ENCODE data around the gene REV3L. TPM values are rescaled to one million over a fixed set of nuclear protein-coding genes. Genes with fewer than 3 reads are reported as not detected.

Gene REV3L
- total and polyA plus RNA-seq, 2 of the 8 experiments (the other 6 are each of a cell fraction or from before 2014, with no cell fraction given) = 2.1 to 6.6 TPM

DNA sequence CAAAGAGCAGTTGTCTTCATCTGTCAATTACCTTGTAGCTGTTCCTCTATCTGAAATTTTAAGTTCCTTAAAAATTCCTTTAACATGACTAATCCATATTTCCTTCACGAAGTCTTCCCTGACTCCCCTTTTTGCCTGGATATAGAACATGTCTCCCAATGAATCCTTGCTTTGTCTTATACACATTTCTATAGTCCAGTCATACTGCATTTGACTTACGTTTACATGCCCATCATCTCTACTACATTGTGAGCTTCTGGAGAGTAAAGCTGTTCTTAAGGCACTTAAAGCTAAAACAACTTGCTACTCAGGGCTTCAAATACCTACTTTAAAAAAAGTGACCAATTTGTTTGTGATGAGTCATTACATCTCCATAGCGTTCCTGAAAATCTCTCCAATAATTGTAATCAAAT lies 4.9 kb downstream of the REV3L start:
- no peak for FAIRE-seq
- H3K4me2 ChIP-seq (ENCODE audit: insufficient read depth in 1 of 2, low read depth in 2 of 2, low read length in 2 of 2) = no peak overlapping the region
- no peak overlapping the region for H4K91ac ChIP-seq (replicated peaks; ENCODE audit: insufficient read length, low read length)
- peaks cover 4% of the 10 kb centered on the region for H3K23me2 ChIP-seq (ENCODE audit: low read depth, low read length)
- ChIA-PET CTCF (ENCODE audit: partially characterized antibody) (interaction anchor here (0.8 to 1.9 kb wide), 17 partner anchors 13 to 419 kb away, joined by 3 to 16 read pairs (median 3); a partner anchor contains a TSS), POLR2A (ENCODE audit: partially characterized antibody) (interaction anchor here (0.8 to 0.9 kb wide), 2 partner anchors 44 to 125 kb away, joined by 3 to 4 read pairs; no protein-coding TSS in a partner anchor)
- no peak overlapping the region for H2AK5ac ChIP-seq (ENCODE audit: low read depth, low read length)
- H3K36me3 ChIP-seq (ENCODE audit: control insufficient read depth in 2 of 4, insufficient read depth in 4 of 4, low read length in 3 of 4) = no peaks in the 10 kb centered on the region
- H3K79me2 ChIP-seq (ENCODE audit: control insufficient read depth in 1 of 2, insufficient read depth in 2 of 2, low read length in 2 of 2) = peaks cover 0 to 10% of the 10 kb centered on the region in 2 experiments; a peak in 2 of 4 replicates
- H3K14ac ChIP-seq (ENCODE audit: insufficient read length) = no peak overlapping the region
- peaks cover 32 to 74% (median 50%) of the 10 kb centered on the region in 4 experiments for H3K27me3 ChIP-seq (replicated peaks in 1 of 4; ENCODE audit: control insufficient read depth in 3 of 4, extremely low read depth in 1 of 4, insufficient read depth in 3 of 4, low read length in 3 of 4)
- H3K27ac ChIP-seq (ENCODE audit: low read depth, low read length) = no peak overlapping the region
- no peak overlapping the region for H3K4ac ChIP-seq (replicated peaks; ENCODE audit: insufficient read length, low read depth, low read length)
- H2BK12ac ChIP-seq (ENCODE audit: low read depth, low read length) = no peak overlapping the region
- H3K79me1 ChIP-seq (ENCODE audit: low read depth, low read length) = no peaks in the 10 kb centered on the region; the same call in 1 of the 2 replicates
- H3K9me3 ChIP-seq (ENCODE audit: insufficient read depth in 2 of 2, low read depth in 1 of 2, low read length in 1 of 2) = no peaks in the 10 kb centered on the region
- no peak overlapping the region for H4K8ac ChIP-seq (ENCODE audit: extremely low read depth, insufficient read depth, low read length)
- no peak overlapping the region for H3K9ac ChIP-seq (replicated peaks in 1 of 4; ENCODE audit: extremely low read depth in 1 of 4, low read depth in 3 of 4, low read length in 3 of 4)
- H4K5ac ChIP-seq (ENCODE audit: insufficient read length, low read depth, low read length) = no peak overlapping the region
- H2AFZ ChIP-seq (ENCODE audit: low read length) = no peak overlapping the region
- no peak overlapping the region for H3K23ac ChIP-seq (ENCODE audit: insufficient read length)
- H2BK120ac ChIP-seq (replicated peaks; ENCODE audit: low read depth, low read length) = no peak overlapping the region
- no peak overlapping the region for H2BK20ac ChIP-seq (ENCODE audit: low read length)
- peaks cover 30 to 32% of the 10 kb centered on the region in 2 experiments for H4K20me1 ChIP-seq (replicated peaks in 1 of 2; ENCODE audit: control insufficient read depth in 1 of 2, insufficient read depth in 2 of 2, low read length in 2 of 2)
- no peak for DNase-seq (ENCODE audit: low read depth in 1 of 2, low spot score in 2 of 2)
- no peak overlapping the region for H3K56ac ChIP-seq (replicated peaks; ENCODE audit: insufficient read length, low read depth, low read length)
- no peak overlapping the region for H3K4me3 ChIP-seq (ENCODE audit: extremely low read depth in 1 of 4, insufficient read depth in 2 of 4, low read depth in 3 of 4, low read length in 4 of 4)
- WGBS, 2 experiments (ENCODE audit: extremely low coverage in 1 of 2, insufficient coverage in 1 of 2, insufficient read length in 1 of 2, insufficient replicate concordance in 2 of 2, low coverage in 1 of 2, low lambda C conversion rate in 2 of 2, missing lambda C conversion rate in 1 of 2) = 37% methylated on average over 3 of the region's 3 CpGs; no CpG with 5 or more reads in 1 of the 2 experiments
- no peak overlapping the region for H2BK5ac ChIP-seq (ENCODE audit: low read depth, low read length)
- no peak overlapping the region for H3K18ac ChIP-seq (ENCODE audit: extremely low read depth, low read length)
- no peak overlapping the region for H2BK15ac ChIP-seq (ENCODE audit: low read length)
- peaks cover 0 to 12% (median 6%) of the 10 kb centered on the region in 4 experiments; a peak in 4 of 7 replicates for H3K4me1 ChIP-seq (replicated peaks in 1 of 4; ENCODE audit: control insufficient read depth in 3 of 4, insufficient read depth in 4 of 4, low read length in 3 of 4)
- TF ChIP-seq TEAD4 (IDR thresholded peaks at IDR 0.05; ENCODE audit: low read depth, low read length) (no peak), NRF1 (IDR thresholded peaks at IDR 0.05; ENCODE audit: low read depth, low read length) (no peak), SIN3A (conservative IDR thresholded peaks at IDR 0.05 in 1 of 2, IDR thresholded peaks at IDR 0.05 in 1 of 2; ENCODE audit: low read depth in 1 of 2, low read length in 2 of 2) (no peak), SP2 (IDR thresholded peaks at IDR 0.05; ENCODE audit: low read length) (no peak), RFX5 (IDR thresholded peaks at IDR 0.05; ENCODE audit: borderline replicate concordance, low read depth, low read length) (no peak), SAP30 (IDR thresholded peaks at IDR 0.05; ENCODE audit: insufficient read depth, insufficient replicate concordance, low read length) (no peak), GTF2F1 (IDR thresholded peaks at IDR 0.05; ENCODE audit: borderline replicate concordance, low read depth, low read length) (no peak), POU5F1 (IDR thresholded peaks at IDR 0.05; ENCODE audit: low read depth, low read length) (no peak), JUN (IDR thresholded peaks at IDR 0.05; ENCODE audit: low read depth, low read length) (no peak), FOSL1 (IDR thresholded peaks at IDR 0.05; ENCODE audit: insufficient read depth, low read depth, low read length) (no peak)
- TF ChIP-seq, protein P1, sequence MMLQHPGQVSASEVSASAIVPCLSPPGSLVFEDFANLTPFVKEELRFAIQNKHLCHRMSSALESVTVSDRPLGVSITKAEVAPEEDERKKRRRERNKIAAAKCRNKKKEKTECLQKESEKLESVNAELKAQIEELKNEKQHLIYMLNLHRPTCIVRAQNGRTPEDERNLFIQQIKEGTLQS (IDR thresholded peaks at IDR 0.05; ENCODE audit: insufficient read depth, low read depth, low read length) = no peak
- TF ChIP-seq, protein P2, sequence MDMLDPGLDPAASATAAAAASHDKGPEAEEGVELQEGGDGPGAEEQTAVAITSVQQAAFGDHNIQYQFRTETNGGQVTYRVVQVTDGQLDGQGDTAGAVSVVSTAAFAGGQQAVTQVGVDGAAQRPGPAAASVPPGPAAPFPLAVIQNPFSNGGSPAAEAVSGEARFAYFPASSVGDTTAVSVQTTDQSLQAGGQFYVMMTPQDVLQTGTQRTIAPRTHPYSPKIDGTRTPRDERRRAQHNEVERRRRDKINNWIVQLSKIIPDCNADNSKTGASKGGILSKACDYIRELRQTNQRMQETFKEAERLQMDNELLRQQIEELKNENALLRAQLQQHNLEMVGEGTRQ (IDR thresholded peaks at IDR 0.05; ENCODE audit: low read length) = no peak

Data from H1 (cell line).